ENCODE measurements around the gene SDK1.

The SDK1 gene

GRCh38 chr7:4001742-4002141 is 700.7 kb downstream of the SDK1 start:
- DNase-seq: no peak

DNA sequence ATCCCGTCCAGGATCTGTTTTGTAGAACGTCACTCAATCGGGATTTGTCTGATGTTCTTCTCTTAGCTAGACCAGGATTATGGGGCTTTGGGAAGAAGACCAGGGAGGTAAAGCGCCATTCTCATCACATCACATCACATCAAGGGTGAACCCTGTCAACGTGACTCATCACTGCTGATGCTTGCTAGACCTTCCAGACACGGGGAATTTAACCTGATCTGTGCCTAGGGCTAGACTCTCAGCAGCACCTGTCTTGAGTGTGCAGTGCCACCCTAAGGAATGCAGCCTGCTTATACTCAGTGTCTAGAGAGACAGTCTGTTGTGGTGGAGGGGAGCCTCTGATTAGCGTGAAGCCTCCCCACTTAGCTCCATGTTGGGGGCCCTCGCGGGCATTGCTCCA is 702.5 kb downstream of the SDK1 start:
- no peak for DNase-seq

DNA sequence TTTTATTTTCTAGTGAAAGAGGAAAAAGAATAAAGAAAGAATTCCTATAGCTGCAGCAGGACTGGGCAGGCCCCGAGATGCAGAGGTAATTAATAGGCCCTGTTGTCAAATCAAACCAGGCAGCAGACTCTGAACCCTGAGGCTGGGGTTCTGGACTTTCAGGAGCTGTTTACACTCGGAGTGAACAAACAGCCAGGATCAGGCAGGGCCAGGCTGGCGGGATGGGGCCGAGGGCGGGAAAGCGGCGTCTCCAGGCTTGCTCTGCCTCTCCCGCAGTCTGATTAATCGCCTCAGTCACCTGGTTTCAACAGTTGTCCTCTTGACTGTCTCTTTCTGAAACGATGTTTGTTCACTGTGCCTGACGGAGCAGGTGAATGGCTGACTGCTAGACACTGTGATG is 705.6 kb downstream of the SDK1 start:
- DNase-seq: no peak

- no peak for DNase-seq
Observed at GRCh38 chr7:4009211-4010060, 708.4 kb downstream of the SDK1 start.

DNA sequence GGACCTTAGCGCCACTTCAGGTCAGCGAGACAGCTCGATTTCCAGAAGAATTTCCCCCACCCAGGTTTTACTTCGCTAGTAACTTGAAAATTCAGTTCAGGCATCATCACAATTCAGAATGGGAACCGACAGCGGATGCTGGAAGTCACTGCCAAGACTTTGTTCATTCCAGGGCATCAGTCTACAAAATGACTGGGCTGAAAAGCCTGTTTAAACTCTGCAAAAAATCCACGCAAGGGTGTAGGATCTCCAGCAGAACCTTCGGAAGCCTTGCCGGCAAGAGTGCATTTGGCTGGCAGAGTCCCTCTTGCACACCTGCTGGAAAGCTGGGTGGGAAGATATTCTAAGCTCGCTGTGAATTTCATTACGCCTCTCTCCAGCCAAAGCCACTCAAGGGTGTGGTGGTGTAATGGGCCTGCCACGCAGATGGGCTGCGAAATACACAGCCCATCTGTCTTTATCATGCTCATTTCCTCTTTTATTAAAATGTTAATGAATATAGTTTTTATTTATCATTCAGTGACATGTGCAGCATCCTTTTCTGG is 709.1 kb downstream of the SDK1 start:
- DNase-seq: no peak

- DNase-seq: no peak
Observed at GRCh38 chr7:4010923-4011656, 710.0 kb downstream of the SDK1 start.

DNA sequence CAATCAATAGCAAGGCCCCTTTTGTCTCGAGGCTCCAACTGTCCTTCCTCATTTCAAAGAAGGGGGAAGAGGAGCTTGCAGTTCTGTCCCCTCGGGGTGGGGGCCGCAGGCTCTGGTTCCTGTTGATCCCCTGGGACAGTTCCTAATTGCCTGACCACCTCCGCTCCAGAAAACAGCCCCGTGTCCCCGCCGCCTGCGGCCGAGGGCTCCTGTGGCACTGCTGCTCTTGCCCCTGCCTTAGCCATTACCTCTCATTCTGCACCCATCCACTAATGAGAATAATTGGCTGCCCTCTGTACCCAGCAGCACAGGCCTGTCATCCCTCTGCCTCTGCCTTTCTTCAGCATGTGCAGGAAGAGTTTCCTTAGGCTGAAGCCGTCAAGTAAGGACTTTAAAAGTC is 712.7 kb downstream of the SDK1 start:
- no peak for DNase-seq

- DNase-seq: no peak
Observed at GRCh38 chr7:4014346-4015050, 713.4 kb downstream of the SDK1 start.

GRCh38 chr7:4015371-4015770 is 714.3 kb downstream of the SDK1 start:
- DNase-seq: no peak

DNA sequence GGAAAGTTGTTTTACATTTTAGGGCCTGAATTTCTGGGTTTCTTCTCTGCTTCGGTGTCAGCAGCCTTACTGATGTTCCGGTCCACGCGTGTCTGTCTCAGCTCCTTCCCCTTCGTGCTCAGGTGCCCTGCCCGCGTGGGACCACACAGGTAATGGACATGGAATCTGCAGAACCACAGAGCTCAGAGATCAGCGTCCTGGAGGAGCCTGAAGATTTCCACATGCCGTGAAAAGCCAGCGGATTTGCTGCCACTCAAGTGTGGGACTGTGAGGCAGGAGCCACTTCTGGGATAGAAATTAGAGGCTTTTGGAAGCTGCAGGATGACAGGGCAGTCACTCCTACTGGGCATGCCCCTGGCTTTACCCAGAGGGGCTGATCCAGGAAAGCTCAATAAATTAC is 714.9 kb downstream of the SDK1 start:
- DNase-seq: no peak

GRCh38 chr7:4017081-4017480 is 716.0 kb downstream of the SDK1 start:
- no peak for DNase-seq

- DNase-seq: no peak
Observed at GRCh38 chr7:4017785-4018184, 716.7 kb downstream of the SDK1 start.

DNA sequence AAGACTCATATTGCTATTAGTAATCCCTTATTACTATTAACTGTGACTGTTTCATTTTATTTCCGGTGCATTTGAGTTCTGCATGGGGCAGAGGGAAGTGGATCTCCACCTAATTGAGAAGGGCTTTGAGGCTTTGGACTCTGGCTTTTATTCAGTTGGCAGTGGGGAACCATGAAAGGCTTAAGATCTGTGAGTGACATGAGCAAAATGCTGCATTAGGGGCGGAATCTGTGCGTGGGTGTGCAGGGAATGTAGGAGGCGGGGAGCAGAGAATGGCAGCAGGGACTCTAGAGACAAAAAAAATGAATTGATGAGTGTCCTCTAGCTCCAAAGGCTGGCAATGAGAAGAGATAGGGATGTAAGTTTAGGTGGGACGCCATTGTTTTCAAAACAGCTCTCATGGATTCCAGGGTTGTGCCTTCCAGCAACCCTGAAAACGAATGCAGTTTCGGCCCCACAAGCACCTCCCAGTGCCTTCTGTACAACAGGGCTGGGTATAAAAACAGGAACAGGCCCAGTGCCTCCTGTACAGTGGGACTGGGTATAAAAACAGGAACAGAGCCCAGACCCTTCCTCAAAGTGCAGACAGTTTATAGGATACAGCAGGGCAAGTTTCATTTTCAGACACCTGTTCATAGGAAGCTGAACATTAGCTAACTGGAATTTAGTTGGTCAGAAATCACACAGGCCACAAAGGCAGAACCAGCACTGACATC is 717.7 kb downstream of the SDK1 start:
- no peak for DNase-seq

DNA sequence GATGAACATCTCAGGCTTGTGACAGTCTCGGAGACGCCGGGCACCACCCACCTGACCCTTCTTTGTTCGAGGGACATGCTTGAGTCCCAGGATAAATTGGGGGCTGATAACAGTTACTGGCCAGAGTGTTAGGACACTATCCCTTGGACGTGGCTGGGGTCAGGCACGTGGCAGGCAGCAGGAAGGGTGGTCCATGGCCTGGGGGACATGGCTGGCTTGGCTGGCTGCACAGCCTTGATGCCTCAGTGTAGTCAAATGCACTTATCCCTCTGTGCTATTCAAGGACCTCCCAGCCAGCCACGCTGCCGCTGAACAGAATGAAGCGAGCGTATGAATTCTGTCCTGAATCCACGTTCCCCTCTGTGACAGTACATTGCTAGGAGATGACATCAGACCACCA is 719.0 kb downstream of the SDK1 start:
- DNase-seq: no peak

DNA sequence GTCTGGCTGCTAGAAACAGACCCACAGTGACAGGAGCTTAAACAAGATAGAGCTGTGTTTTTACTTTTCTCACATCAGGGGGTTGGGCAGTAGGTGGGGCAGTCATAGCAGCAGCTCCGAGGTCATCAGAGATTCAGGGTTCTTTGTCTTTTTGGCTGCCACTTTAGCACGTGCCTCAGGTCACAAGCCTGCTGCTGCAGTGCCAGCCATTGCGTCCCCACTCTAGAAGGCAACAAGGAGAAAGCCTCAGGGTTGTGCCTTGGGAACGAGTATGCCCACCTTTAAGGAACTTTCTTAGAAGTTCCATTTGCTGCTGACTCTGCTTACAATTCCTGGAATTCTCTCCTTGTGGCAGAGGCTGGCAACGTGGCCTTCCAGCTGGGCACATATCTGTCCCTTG is 720.4 kb downstream of the SDK1 start:
- DNase-seq: no peak

DNA sequence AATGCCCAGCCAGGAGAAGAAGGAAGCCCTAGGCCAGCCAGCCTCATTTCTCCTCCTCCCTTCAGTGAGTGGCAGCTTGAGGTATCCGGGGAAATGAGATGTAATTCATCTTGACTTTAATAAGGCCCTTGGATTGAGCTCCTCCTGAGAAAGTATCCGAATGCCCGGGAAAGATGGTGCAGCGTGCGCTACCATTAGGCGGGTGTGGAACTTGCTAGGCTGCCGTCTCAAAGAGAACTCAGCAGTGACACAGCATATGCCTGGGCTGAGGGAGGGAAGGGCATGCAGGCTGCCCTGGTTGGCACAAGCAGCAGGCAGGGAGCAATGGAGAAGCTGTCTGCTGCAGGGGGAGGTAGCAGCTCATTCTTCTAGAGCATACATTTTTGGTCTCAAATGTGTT is 721.2 kb downstream of the SDK1 start:
- no peak for DNase-seq

- DNase-seq: no peak
Observed at GRCh38 chr7:4023502-4023901, 722.5 kb downstream of the SDK1 start.

- no peak for DNase-seq
Observed at GRCh38 chr7:4024133-4024532, 723.1 kb downstream of the SDK1 start.

DNA sequence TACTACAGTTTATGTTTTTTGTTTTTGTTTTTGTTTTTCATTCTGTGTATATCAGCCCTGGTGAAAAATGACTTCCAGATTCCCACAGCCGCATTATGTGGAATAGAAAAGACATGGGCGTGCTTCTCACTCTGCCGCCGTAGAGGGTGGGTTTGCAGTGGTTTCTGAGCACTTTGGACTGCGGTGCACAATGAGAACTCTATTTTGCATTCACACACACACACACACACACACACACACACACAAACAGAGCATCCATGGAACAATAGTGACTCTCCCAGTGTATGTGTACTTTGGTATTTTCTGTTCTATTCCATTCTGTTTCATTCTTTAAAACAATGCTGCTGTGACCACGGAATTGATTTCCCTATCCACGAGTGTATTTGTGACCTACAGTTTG is 723.8 kb downstream of the SDK1 start:
- no peak for DNase-seq

GRCh38 chr7:4025210-4025609 is 724.2 kb downstream of the SDK1 start:
- no peak for DNase-seq

DNA sequence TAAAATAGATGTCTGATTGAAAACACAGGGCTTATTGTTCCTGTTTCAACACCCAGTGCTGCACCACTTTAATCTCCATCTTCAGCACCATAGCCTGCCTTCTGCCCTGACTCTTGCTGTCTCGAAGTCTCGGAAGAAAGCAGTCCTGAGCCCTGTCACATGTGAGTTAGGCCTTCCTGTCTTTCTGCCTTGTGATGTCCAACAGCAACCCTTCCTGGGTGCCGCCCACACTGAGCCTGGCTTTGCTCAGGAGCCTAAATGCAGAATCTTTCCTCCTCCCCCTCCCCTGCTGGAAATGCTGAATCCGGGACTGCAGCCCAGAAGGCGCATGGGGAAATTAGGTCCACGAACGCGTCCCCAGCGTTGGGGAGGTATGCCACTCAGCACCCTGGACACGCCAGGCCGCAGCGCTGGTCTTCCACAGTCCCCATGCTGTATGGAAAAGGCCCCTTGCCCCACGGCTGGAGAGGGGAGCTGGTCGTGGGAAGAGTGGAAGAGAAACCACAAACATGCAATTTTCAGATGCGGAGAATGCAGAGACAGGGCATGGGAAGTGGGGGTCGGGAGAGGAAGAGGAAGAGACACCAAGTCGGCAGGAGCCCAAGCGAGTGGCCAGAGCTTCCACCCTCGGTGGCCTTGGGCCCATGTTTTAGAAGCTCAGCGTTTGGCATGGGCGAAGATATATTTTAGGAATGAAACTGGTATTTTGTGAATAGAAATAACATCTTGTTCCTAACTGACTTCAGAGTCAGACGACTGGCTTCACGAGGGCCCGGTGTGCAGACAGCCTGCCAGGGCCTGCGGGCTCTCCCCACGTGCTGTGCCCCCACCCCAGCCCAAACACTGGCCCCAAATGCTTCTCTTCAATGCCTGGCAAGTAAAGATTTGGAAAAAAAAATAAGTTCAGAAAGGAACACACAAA is 724.9 kb downstream of the SDK1 start:
- no peak for DNase-seq

Measured in NCI-H2107 (cell line).